ENCODE data around the gene ZSCAN21.
"Not testable (repeated sequence)": the region's sequence is repeated elsewhere in the genome, so short reads cannot be mapped to it uniquely, and the experiment has no call there.

The ZSCAN21 gene

GRCh38 chr7:100049441-100050291 lies at the start of gene ZSCAN21:
ZSCAN21 (plus strand) TSS chr7:100049774; CDS start chr7:100057007, 7,233 bp downstream.
- DNase-seq (ENCODE audit: low spot score), result peak; percentile 84

GRCh38 chr7:100000239-100000638 lies 49.3 kb upstream of the ZSCAN21 start:
- no peak for DNase-seq (ENCODE audit: low spot score)

GRCh38 chr7:100003711-100004661 lies 45.6 kb upstream of the ZSCAN21 start:
- DNase-seq (ENCODE audit: low spot score), result peak; percentile 92

- no peak for DNase-seq (ENCODE audit: low spot score)
Observed at GRCh38 chr7:100007887-100008286, 41.7 kb upstream of the ZSCAN21 start.

GRCh38 chr7:100008525-100008924 lies 41.0 kb upstream of the ZSCAN21 start:
- DNase-seq (ENCODE audit: low spot score), result no peak

- not testable (repeated sequence) for DNase-seq (ENCODE audit: low spot score)
Observed at GRCh38 chr7:100009952-100010351, 39.6 kb upstream of the ZSCAN21 start.

GRCh38 chr7:100010901-100011300 lies 38.7 kb upstream of the ZSCAN21 start:
- DNase-seq (ENCODE audit: low spot score), result no peak

GRCh38 chr7:100011516-100011915 lies 38.1 kb upstream of the ZSCAN21 start:
- no peak for DNase-seq (ENCODE audit: low spot score)

- not testable (repeated sequence) for DNase-seq (ENCODE audit: low spot score)
Observed at GRCh38 chr7:100012385-100013327, 36.9 kb upstream of the ZSCAN21 start.

GRCh38 chr7:100013328-100013676 lies 36.3 kb upstream of the ZSCAN21 start:
- DNase-seq (ENCODE audit: low spot score), result no peak

- peak; percentile 83 for DNase-seq (ENCODE audit: low spot score)
Observed at GRCh38 chr7:100015232-100016214, 34.1 kb upstream of the ZSCAN21 start, which contains the start of gene ZKSCAN1. ZKSCAN1 (plus strand) TSS chr7:100015596; CDS start chr7:100023507, 7,911 bp downstream.

- no peak for DNase-seq (ENCODE audit: low spot score)
Observed at GRCh38 chr7:100016215-100016901, 33.2 kb upstream of the ZSCAN21 start.

GRCh38 chr7:100017300-100017699 lies 32.3 kb upstream of the ZSCAN21 start:
- no peak for DNase-seq (ENCODE audit: low spot score)

- no peak for DNase-seq (ENCODE audit: low spot score)
Observed at GRCh38 chr7:100017875-100018274, 31.7 kb upstream of the ZSCAN21 start.

- no peak for DNase-seq (ENCODE audit: low spot score)
Observed at GRCh38 chr7:100019908-100020307, 29.7 kb upstream of the ZSCAN21 start.

- DNase-seq (ENCODE audit: low spot score), result no peak
Observed at GRCh38 chr7:100021297-100021696, 28.3 kb upstream of the ZSCAN21 start.

- DNase-seq (ENCODE audit: low spot score), result peak; percentile 46
Observed at GRCh38 chr7:100022621-100023020, 27.0 kb upstream of the ZSCAN21 start.

- no peak for DNase-seq (ENCODE audit: low spot score)
Observed at GRCh38 chr7:100023526-100023925, 26.0 kb upstream of the ZSCAN21 start.

GRCh38 chr7:100024020-100024619 lies 25.5 kb upstream of the ZSCAN21 start:
- DNase-seq (ENCODE audit: low spot score), result no peak

Data from HuH-7 (cell line).